ENCODE measurements around the gene INO80.

The INO80 gene

DNA sequence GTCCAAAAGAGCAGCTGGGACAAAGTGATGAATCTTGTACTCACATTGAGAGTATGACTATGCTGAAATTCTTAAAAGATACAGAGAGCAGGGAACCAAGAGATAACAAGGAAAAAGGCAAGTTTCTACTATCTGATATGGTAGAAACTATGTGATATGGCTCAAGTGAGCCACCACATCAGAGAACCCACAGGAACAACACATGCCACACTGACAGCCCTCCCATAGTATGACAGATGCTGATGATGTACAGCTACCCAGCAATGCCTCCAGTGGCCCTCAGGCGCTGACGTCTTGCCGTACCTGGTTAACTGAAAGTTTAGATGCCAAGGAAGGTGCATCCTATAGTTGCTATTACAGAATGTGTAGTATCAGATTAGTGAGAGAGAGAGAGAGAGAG is 120.4 kb downstream of the INO80 start:
- TF ChIP-seq, protein P1, sequence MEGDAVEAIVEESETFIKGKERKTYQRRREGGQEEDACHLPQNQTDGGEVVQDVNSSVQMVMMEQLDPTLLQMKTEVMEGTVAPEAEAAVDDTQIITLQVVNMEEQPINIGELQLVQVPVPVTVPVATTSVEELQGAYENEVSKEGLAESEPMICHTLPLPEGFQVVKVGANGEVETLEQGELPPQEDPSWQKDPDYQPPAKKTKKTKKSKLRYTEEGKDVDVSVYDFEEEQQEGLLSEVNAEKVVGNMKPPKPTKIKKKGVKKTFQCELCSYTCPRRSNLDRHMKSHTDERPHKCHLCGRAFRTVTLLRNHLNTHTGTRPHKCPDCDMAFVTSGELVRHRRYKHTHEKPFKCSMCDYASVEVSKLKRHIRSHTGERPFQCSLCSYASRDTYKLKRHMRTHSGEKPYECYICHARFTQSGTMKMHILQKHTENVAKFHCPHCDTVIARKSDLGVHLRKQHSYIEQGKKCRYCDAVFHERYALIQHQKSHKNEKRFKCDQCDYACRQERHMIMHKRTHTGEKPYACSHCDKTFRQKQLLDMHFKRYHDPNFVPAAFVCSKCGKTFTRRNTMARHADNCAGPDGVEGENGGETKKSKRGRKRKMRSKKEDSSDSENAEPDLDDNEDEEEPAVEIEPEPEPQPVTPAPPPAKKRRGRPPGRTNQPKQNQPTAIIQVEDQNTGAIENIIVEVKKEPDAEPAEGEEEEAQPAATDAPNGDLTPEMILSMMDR (IDR thresholded peaks at IDR 0.05; ENCODE audit: insufficient read depth, low read depth, low read length, missing control alignments), result no peak
- DNase-seq (ENCODE audit: low read depth), result no peak
- H3K4me3 ChIP-seq (ENCODE audit: low read depth, low read length), result no peak overlapping the region

DNA sequence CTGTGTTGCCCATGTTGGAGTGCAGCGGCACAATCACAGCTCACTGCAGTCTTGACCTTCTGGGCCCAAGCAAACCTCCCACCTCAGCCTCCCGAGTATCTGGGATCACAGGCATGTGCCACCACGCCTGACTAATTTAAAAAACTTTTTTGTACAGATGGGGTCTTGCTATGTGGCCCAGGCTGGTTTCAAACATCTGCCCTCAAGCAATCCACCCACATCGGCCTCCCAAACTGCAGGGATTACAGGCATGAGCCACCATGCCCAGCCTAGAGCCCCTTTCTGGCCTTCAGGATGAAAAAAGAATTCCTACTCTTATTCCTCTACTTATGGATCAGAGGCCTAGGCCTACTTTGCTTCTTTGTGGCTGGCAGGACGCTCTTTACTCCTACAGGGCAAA is 123.3 kb downstream of the INO80 start:
- TF ChIP-seq, protein P1 (IDR thresholded peaks at IDR 0.05; ENCODE audit: insufficient read depth, low read depth, low read length, missing control alignments), result no peak
- no peak for DNase-seq (ENCODE audit: low read depth)
- no peak overlapping the region for H3K4me3 ChIP-seq (ENCODE audit: low read depth, low read length)

DNA sequence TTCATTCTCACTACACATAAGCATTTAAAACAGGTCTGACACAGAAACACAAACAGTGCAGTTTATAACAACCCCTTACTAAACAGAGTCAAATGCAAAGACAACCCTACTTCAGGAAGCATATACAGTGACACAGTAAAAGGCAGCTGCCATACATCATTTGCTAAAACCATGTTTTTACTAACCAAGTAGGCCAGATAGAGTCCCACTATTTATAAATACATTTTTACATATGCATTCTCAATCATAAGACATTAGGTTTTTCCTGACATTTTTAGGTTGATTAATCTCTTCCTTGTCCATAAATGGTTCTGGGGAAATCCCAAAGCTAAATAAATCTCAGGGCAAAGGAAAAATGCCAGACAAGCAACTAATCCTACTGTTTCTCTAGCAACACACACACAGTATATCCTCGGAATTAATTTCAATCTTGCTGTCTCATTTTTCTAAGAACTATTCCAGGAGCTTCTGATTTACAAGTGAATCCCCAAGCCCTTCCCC is 123.8 kb downstream of the INO80 start:
- TF ChIP-seq, protein P1 (IDR thresholded peaks at IDR 0.05; ENCODE audit: insufficient read depth, low read depth, low read length, missing control alignments), result no peak
- DNase-seq (ENCODE audit: low read depth), result no peak
- H3K4me3 ChIP-seq (ENCODE audit: low read depth, low read length), result no peak overlapping the region

DNA sequence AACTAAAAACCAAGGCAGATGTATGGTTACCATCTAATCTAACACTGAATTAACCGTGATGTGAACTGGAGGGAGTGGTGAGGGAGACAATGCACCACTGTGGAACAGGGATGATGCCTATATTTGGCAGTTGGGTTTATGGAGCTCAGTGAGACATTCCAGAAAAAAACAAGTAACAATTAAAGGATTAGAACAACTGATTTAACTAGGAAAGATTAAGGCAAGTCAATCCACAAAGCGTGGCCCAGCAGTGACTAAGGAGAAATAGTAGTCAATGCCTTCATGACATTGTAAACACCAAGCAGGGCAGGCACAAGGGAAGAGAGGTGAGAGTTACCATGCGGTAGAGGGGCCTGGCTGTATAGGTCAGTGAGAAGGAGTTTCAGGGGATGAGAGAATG is 124.7 kb downstream of the INO80 start:
- TF ChIP-seq, protein P1 (IDR thresholded peaks at IDR 0.05; ENCODE audit: insufficient read depth, low read depth, low read length, missing control alignments), result no peak
- H3K4me3 ChIP-seq (ENCODE audit: low read depth, low read length), result no peak overlapping the region
- DNase-seq (ENCODE audit: low read depth), result no peak

DNA sequence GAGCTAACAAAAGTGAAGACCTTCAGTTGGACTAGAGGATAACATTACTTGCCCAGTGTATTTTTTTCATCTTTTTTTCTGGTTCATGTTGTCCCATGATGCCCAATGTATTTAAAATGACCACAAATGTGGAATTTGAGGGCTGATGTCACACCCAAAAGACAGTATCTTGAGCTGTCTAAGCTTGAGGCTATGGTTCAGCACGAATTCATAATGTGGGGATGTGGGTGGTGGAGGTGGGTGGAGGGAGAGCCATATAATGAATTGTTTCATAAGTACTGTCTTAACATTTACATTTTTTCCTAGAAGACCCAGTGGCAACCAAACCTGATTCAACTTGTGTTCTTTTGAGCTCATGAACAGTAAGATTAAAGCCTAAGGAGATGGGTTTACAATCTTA is 125.3 kb downstream of the INO80 start:
- H3K4me3 ChIP-seq (ENCODE audit: low read depth, low read length), result no peak overlapping the region
- DNase-seq (ENCODE audit: low read depth), result no peak
- TF ChIP-seq, protein P1 (IDR thresholded peaks at IDR 0.05; ENCODE audit: insufficient read depth, low read depth, low read length, missing control alignments), result no peak

DNA sequence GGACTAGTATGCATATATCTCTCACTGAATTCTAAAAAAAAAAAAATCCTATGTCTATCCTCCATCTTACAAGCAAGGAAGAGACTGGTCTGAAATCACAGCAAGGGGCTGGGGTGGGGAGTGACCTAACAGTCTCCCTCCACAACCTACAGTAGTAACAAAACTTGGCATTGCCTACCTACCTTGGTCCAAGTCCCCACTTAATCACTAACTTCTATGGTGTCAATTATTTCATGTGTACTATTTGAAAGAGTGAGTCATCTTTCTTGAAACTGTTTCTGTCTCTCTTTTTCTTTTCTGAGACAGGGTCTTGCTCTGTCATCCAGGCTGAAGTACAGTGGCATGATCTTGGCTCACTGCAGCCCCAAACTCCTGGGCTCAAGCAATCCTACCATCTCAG is 126.0 kb downstream of the INO80 start:
- no peak for DNase-seq (ENCODE audit: low read depth)

DNA sequence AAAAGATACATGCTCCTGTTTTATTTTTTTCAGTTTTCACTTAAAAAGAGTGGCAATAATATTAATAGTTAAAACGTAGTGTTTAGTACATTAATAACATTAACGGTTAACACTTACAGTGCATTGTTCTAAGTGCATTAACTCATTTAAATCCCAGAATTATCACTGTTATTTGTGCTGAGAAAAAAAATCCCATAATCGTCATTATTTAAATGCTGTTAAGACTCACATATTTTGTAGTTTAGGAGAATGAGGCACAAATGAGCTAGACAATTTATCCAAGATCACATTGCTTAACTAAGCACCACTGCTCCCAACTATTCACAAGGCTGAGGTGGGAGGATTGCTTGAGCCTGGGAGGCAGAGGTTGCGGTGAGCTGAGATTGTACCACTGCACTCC is 127.9 kb downstream of the INO80 start:
- TF ChIP-seq, protein P1 (IDR thresholded peaks at IDR 0.05; ENCODE audit: insufficient read depth, low read depth, low read length, missing control alignments), result no peak
- DNase-seq (ENCODE audit: low read depth), result no peak
- no peak overlapping the region for H3K4me3 ChIP-seq (ENCODE audit: low read depth, low read length)

More for the DNA sequence above, 126.0 kb downstream of the INO80 start:
- no peak overlapping the region for H3K4me3 ChIP-seq (ENCODE audit: low read depth, low read length)
- TF ChIP-seq, protein P1 (IDR thresholded peaks at IDR 0.05; ENCODE audit: insufficient read depth, low read depth, low read length, missing control alignments), result no peak
